ENCODE measurements around the gene NFU1.
"Not testable (repeated sequence)": the region's sequence is repeated elsewhere in the genome, so short reads cannot be mapped to it uniquely, and the experiment has no call there.

The NFU1 gene

GRCh38 chr2:69424419-69424818 is 12.8 kb downstream of the NFU1 start:
- no peaks in the 10 kb centered on the region for H3K9me3 ChIP-seq (ENCODE audit: control insufficient read depth in 2 of 2, low read length in 2 of 2)
- H3K4me1 ChIP-seq (ENCODE audit: control insufficient read depth, insufficient read depth, low read length): no peaks in the 10 kb centered on the region
- no peak overlapping the region for H3K27ac ChIP-seq (ENCODE audit: low read length)
- no peak overlapping the region for H3K4me3 ChIP-seq (ENCODE audit: low read length in 2 of 2)
- no peak overlapping the region for H3K9ac ChIP-seq (ENCODE audit: low read length in 2 of 2)
- peaks cover 3 to 7% of the 10 kb centered on the region in 2 donors for H3K36me3 ChIP-seq (ENCODE audit: control insufficient read depth in 2 of 2, insufficient read depth in 2 of 2, low read length in 2 of 2)
- H3K27me3 ChIP-seq (ENCODE audit: control insufficient read depth in 1 of 2, insufficient read depth in 2 of 2, low read length in 2 of 2): no peaks in the 10 kb centered on the region

GRCh38 chr2:69422198-69422597 is 15.0 kb downstream of the NFU1 start:
- Histone ChIP-seq H3K9ac (ENCODE audit: low read length in 2 of 2) (no peak overlapping the region), H3K9me3 (ENCODE audit: control insufficient read depth in 2 of 2, low read length in 2 of 2) (no peaks in the 10 kb centered on the region), H3K27me3 (ENCODE audit: control insufficient read depth in 1 of 2, insufficient read depth in 2 of 2, low read length in 2 of 2) (no peaks in the 10 kb centered on the region), H3K36me3 (ENCODE audit: control insufficient read depth in 2 of 2, insufficient read depth in 2 of 2, low read length in 2 of 2) (peaks cover 7 to 14% of the 10 kb centered on the region in 2 donors), H3K4me1 (ENCODE audit: control insufficient read depth, insufficient read depth, low read length) (no peaks in the 10 kb centered on the region), H3K4me3 (ENCODE audit: low read length in 2 of 2) (no peak overlapping the region), H3K27ac (ENCODE audit: low read length) (no peak overlapping the region)

GRCh38 chr2:69419111-69419510 is 18.1 kb downstream of the NFU1 start:
- not testable (repeated sequence) for H3K4me3 ChIP-seq (ENCODE audit: low read length in 2 of 2); H3K27me3 ChIP-seq (ENCODE audit: control insufficient read depth in 1 of 2, insufficient read depth in 2 of 2, low read length in 2 of 2); H3K27ac ChIP-seq (ENCODE audit: low read length); H3K9ac ChIP-seq (ENCODE audit: low read length in 2 of 2); H3K4me1 ChIP-seq (ENCODE audit: control insufficient read depth, insufficient read depth, low read length); H3K9me3 ChIP-seq (ENCODE audit: control insufficient read depth in 2 of 2, low read length in 2 of 2)
- H3K36me3 ChIP-seq (ENCODE audit: control insufficient read depth in 2 of 2, insufficient read depth in 2 of 2, low read length in 2 of 2): peaks cover 11 to 16% of the 10 kb centered on the region in 2 donors

GRCh38 chr2:69416147-69416546 is 21.1 kb downstream of the NFU1 start:
- H3K9me3 ChIP-seq (ENCODE audit: control insufficient read depth in 2 of 2, low read length in 2 of 2): no peaks in the 10 kb centered on the region
- peaks cover 11 to 13% of the 10 kb centered on the region in 2 donors for H3K36me3 ChIP-seq (ENCODE audit: control insufficient read depth in 2 of 2, insufficient read depth in 2 of 2, low read length in 2 of 2)
- H3K27ac ChIP-seq (ENCODE audit: low read length): no peak overlapping the region
- no peaks in the 10 kb centered on the region for H3K27me3 ChIP-seq (ENCODE audit: control insufficient read depth in 1 of 2, insufficient read depth in 2 of 2, low read length in 2 of 2)
- H3K4me1 ChIP-seq (ENCODE audit: control insufficient read depth, insufficient read depth, low read length): no peaks in the 10 kb centered on the region
- no peak overlapping the region for H3K4me3 ChIP-seq (ENCODE audit: low read length in 2 of 2)
- H3K9ac ChIP-seq (ENCODE audit: low read length in 2 of 2): no peak overlapping the region

GRCh38 chr2:69411120-69411519 is 26.1 kb downstream of the NFU1 start:
- Histone ChIP-seq H3K27me3 (ENCODE audit: control insufficient read depth in 1 of 2, insufficient read depth in 2 of 2, low read length in 2 of 2) (no peaks in the 10 kb centered on the region), H3K36me3 (ENCODE audit: control insufficient read depth in 2 of 2, insufficient read depth in 2 of 2, low read length in 2 of 2) (peaks cover 8 to 18% of the 10 kb centered on the region in 2 donors), H3K4me1 (ENCODE audit: control insufficient read depth, insufficient read depth, low read length) (no peaks in the 10 kb centered on the region)

GRCh38 chr2:69405306-69405705 is 31.9 kb downstream of the NFU1 start:
- H3K9me3 ChIP-seq (ENCODE audit: control insufficient read depth in 2 of 2, low read length in 2 of 2): no peaks in the 10 kb centered on the region
- H3K4me1 ChIP-seq (ENCODE audit: control insufficient read depth, insufficient read depth, low read length): no peaks in the 10 kb centered on the region
- H3K27me3 ChIP-seq (ENCODE audit: control insufficient read depth in 1 of 2, insufficient read depth in 2 of 2, low read length in 2 of 2): no peaks in the 10 kb centered on the region
- no peak overlapping the region for H3K4me3 ChIP-seq (ENCODE audit: low read length in 2 of 2)
- H3K9ac ChIP-seq (ENCODE audit: low read length in 2 of 2): no peak overlapping the region
- H3K27ac ChIP-seq (ENCODE audit: low read length): no peak overlapping the region
- H3K36me3 ChIP-seq (ENCODE audit: control insufficient read depth in 2 of 2, insufficient read depth in 2 of 2, low read length in 2 of 2): peaks cover 15 to 20% of the 10 kb centered on the region in 2 donors

More at GRCh38 chr2:69411120-69411519, 26.1 kb downstream of the NFU1 start:
- H3K9me3 ChIP-seq (ENCODE audit: control insufficient read depth in 2 of 2, low read length in 2 of 2): no peaks in the 10 kb centered on the region
- no peak overlapping the region for H3K4me3 ChIP-seq (ENCODE audit: low read length in 2 of 2)
- H3K9ac ChIP-seq (ENCODE audit: low read length in 2 of 2): no peak overlapping the region
- no peak overlapping the region for H3K27ac ChIP-seq (ENCODE audit: low read length)

- H3K9ac ChIP-seq (ENCODE audit: low read length in 2 of 2): no peak overlapping the region
- H3K4me1 ChIP-seq (ENCODE audit: control insufficient read depth, insufficient read depth, low read length): no peaks in the 10 kb centered on the region
- H3K9me3 ChIP-seq (ENCODE audit: control insufficient read depth in 2 of 2, low read length in 2 of 2): no peaks in the 10 kb centered on the region
- H3K27me3 ChIP-seq (ENCODE audit: control insufficient read depth in 1 of 2, insufficient read depth in 2 of 2, low read length in 2 of 2): no peaks in the 10 kb centered on the region
- no peak overlapping the region for H3K27ac ChIP-seq (ENCODE audit: low read length)
- H3K4me3 ChIP-seq (ENCODE audit: low read length in 2 of 2): no peak overlapping the region
- peaks cover 13 to 24% of the 10 kb centered on the region in 2 donors for H3K36me3 ChIP-seq (ENCODE audit: control insufficient read depth in 2 of 2, insufficient read depth in 2 of 2, low read length in 2 of 2)
Measured at GRCh38 chr2:69400121-69400520, 37.1 kb downstream of the NFU1 start.

GRCh38 chr2:69397234-69397633 is 40.0 kb downstream of the NFU1 start:
- Histone ChIP-seq H3K36me3 (ENCODE audit: control insufficient read depth in 2 of 2, insufficient read depth in 2 of 2, low read length in 2 of 2) (peaks cover 20 to 25% of the 10 kb centered on the region in 2 donors), H3K27ac (ENCODE audit: low read length) (no peak overlapping the region), H3K4me3 (ENCODE audit: low read length in 2 of 2) (no peak overlapping the region), H3K9ac (ENCODE audit: low read length in 2 of 2) (no peak overlapping the region), H3K27me3 (ENCODE audit: control insufficient read depth in 1 of 2, insufficient read depth in 2 of 2, low read length in 2 of 2) (no peaks in the 10 kb centered on the region), H3K4me1 (ENCODE audit: control insufficient read depth, insufficient read depth, low read length) (no peaks in the 10 kb centered on the region), H3K9me3 (ENCODE audit: control insufficient read depth in 2 of 2, low read length in 2 of 2) (no peaks in the 10 kb centered on the region)

GRCh38 chr2:69395866-69396265 is 41.4 kb downstream of the NFU1 start:
- H3K36me3 ChIP-seq (ENCODE audit: control insufficient read depth in 2 of 2, insufficient read depth in 2 of 2, low read length in 2 of 2): peaks cover 17 to 25% of the 10 kb centered on the region in 2 donors
- no peak overlapping the region for H3K4me3 ChIP-seq (ENCODE audit: low read length in 2 of 2)
- no peaks in the 10 kb centered on the region for H3K9me3 ChIP-seq (ENCODE audit: control insufficient read depth in 2 of 2, low read length in 2 of 2)
- no peaks in the 10 kb centered on the region for H3K27me3 ChIP-seq (ENCODE audit: control insufficient read depth in 1 of 2, insufficient read depth in 2 of 2, low read length in 2 of 2)
- no peaks in the 10 kb centered on the region for H3K4me1 ChIP-seq (ENCODE audit: control insufficient read depth, insufficient read depth, low read length)
- no peak overlapping the region for H3K27ac ChIP-seq (ENCODE audit: low read length)
- no peak overlapping the region for H3K9ac ChIP-seq (ENCODE audit: low read length in 2 of 2)

- no peak overlapping the region for H3K9ac ChIP-seq (ENCODE audit: low read length in 2 of 2)
Measured at GRCh38 chr2:69393963-69394362, 43.3 kb downstream of the NFU1 start.

GRCh38 chr2:69390471-69390870 is 46.8 kb downstream of the NFU1 start:
- Histone ChIP-seq H3K36me3 (ENCODE audit: control insufficient read depth in 2 of 2, insufficient read depth in 2 of 2, low read length in 2 of 2) (peaks cover 4 to 12% of the 10 kb centered on the region in 2 donors), H3K4me3 (ENCODE audit: low read length in 2 of 2) (no peak overlapping the region), H3K9me3 (ENCODE audit: control insufficient read depth in 2 of 2, low read length in 2 of 2) (no peaks in the 10 kb centered on the region), H3K9ac (ENCODE audit: low read length in 2 of 2) (no peak overlapping the region), H3K27ac (ENCODE audit: low read length) (no peak overlapping the region), H3K4me1 (ENCODE audit: control insufficient read depth, insufficient read depth, low read length) (peaks cover 6% of the 10 kb centered on the region), H3K27me3 (ENCODE audit: control insufficient read depth in 1 of 2, insufficient read depth in 2 of 2, low read length in 2 of 2) (no peaks in the 10 kb centered on the region)

More at GRCh38 chr2:69393963-69394362, 43.3 kb downstream of the NFU1 start:
- Histone ChIP-seq H3K4me1 (ENCODE audit: control insufficient read depth, insufficient read depth, low read length) (no peaks in the 10 kb centered on the region), H3K9me3 (ENCODE audit: control insufficient read depth in 2 of 2, low read length in 2 of 2) (no peaks in the 10 kb centered on the region), H3K27me3 (ENCODE audit: control insufficient read depth in 1 of 2, insufficient read depth in 2 of 2, low read length in 2 of 2) (no peaks in the 10 kb centered on the region), H3K36me3 (ENCODE audit: control insufficient read depth in 2 of 2, insufficient read depth in 2 of 2, low read length in 2 of 2) (peaks cover 15 to 17% of the 10 kb centered on the region in 2 donors), H3K4me3 (ENCODE audit: low read length in 2 of 2) (no peak overlapping the region), H3K27ac (ENCODE audit: low read length) (no peak overlapping the region)
